ENCODE results near the gene ZFYVE27. TPM values are rescaled to one million over a fixed set of nuclear protein-coding genes. Genes with fewer than 3 reads are reported as not detected.
A peak's percentile ranks its signal among the peaks of the same experiment; 100 is the strongest.

The ZFYVE27 gene
- total RNA-seq, 6 donors from 2014 or later: 20.5 to 51.3 (median 26.4) TPM

DNA sequence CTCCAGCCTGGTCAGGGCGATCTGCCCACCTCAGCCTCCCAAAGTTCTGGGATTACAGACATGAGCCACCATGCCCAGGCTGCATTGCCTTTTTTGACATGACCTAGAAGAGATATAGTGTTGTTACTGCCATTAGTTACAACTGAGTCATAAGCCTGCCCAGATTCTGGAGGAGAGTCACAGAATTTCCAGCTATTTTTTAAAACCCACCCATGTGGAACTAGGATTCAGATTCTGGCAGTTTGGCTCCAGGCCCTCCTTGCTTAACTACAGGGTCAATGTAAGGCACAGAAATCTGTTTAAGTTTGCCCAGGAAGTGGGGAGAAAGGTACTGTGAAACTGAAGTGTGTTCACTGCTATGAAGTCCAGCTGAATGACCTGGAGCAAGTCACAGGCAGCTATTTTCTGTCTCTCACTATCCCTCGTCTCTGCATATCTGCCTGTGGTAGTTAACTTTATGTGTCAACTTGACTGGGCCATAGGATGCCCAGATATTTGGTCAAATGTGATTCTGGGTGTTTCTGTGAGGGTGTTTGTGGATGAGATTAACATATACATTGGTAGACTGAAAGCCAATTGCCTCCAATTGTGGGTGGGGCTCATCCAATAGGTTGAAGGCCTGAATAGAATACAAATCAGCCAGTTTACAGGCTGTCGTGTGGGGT, 31.8 kb upstream of the ZFYVE27 start:
- Histone ChIP-seq H3K27ac (no peak overlapping the region), H3K27me3 (no peaks in the 10 kb centered on the region), H3K36me3 (no peaks in the 10 kb centered on the region), H3K4me1 (peaks cover 4 to 13% (median 8%) of the 10 kb centered on the region in 4 donors), H3K4me3 (no peak overlapping the region), H3K9me3 (no peaks in the 10 kb centered on the region)
- TF ChIP-seq POLR2A (IDR thresholded peaks at IDR 0.05) (no peak), EP300 (IDR thresholded peaks at IDR 0.05) (no peak), POLR2AphosphoS5 (IDR thresholded peaks at IDR 0.05) (no peak)
- TF ChIP-seq, protein P1, sequence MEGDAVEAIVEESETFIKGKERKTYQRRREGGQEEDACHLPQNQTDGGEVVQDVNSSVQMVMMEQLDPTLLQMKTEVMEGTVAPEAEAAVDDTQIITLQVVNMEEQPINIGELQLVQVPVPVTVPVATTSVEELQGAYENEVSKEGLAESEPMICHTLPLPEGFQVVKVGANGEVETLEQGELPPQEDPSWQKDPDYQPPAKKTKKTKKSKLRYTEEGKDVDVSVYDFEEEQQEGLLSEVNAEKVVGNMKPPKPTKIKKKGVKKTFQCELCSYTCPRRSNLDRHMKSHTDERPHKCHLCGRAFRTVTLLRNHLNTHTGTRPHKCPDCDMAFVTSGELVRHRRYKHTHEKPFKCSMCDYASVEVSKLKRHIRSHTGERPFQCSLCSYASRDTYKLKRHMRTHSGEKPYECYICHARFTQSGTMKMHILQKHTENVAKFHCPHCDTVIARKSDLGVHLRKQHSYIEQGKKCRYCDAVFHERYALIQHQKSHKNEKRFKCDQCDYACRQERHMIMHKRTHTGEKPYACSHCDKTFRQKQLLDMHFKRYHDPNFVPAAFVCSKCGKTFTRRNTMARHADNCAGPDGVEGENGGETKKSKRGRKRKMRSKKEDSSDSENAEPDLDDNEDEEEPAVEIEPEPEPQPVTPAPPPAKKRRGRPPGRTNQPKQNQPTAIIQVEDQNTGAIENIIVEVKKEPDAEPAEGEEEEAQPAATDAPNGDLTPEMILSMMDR (IDR thresholded peaks at IDR 0.05): no peak
- 94 to 100% methylated on average over 3 of the region's 3 CpGs for WGBS, 2 donors
- DNase-seq: no peak
- no peak for ATAC-seq (ENCODE audit: low FRiP score in 2 of 2)

DNA sequence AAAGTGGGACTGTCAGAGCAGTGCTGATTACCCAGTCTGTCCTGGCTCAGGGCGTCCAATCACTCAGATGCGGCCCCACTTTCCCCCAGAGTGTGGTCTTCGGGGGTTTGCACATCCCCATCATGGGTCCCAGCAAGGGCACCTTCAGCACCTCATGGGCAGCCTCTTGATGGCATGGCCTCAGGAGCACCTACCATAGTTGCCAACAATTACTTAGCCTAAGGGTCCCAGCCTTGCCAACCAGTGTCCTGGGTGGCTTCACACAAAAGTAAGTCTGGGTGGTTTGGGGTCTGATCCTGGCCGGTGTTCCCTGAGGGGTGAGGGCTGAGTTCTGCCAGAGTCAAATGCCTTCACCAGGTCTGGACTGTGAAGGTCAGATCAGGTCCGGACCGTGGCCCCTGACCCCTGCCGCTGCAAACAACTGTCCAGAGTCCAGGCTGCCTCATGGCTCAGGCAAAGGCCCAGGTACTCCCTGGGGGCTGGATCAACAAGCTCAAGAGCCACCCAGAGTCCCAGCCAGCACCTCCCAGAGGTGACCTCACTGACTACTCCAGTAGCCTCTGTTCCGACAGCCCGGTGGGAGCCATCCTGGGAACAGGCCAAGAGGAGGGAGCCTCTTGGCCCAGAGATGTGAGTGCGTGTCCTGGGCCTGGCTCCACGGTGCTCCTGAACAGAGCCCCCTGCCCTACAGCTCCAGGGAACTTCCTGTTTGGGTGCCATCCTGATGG, 29.6 kb upstream of the ZFYVE27 start:
- H3K4me3 ChIP-seq: no peak overlapping the region
- no peaks in the 10 kb centered on the region for H3K27me3 ChIP-seq
- no peak for ATAC-seq (ENCODE audit: low FRiP score in 2 of 2)
- H3K4me1 ChIP-seq: peaks cover 11 to 15% (median 13%) of the 10 kb centered on the region in 4 donors
- TF ChIP-seq, protein P1 (IDR thresholded peaks at IDR 0.05): no peak
- TF ChIP-seq POLR2AphosphoS5 (IDR thresholded peaks at IDR 0.05): no peak
- TF ChIP-seq POLR2A (IDR thresholded peaks at IDR 0.05): no peak
- no peak for TF ChIP-seq EP300 (IDR thresholded peaks at IDR 0.05)
- H3K27ac ChIP-seq: no peak overlapping the region
- H3K9me3 ChIP-seq: no peaks in the 10 kb centered on the region
- no peaks in the 10 kb centered on the region for H3K36me3 ChIP-seq
- DNase-seq: peak in 1 of 2 donors; percentile 40
- WGBS, 2 donors: 86 to 96% methylated on average over 5 to 9 of the region's 11 CpGs

- Histone ChIP-seq H3K36me3 (no peaks in the 10 kb centered on the region), H3K4me3 (no peak overlapping the region), H3K4me1 (peaks cover 20 to 23% (median 21%) of the 10 kb centered on the region in 4 donors), H3K9me3 (no peaks in the 10 kb centered on the region), H3K27ac (no peak overlapping the region), H3K27me3 (no peaks in the 10 kb centered on the region)
- no peak for TF ChIP-seq POLR2AphosphoS5 (IDR thresholded peaks at IDR 0.05)
- TF ChIP-seq, protein P1 (IDR thresholded peaks at IDR 0.05): no peak
- TF ChIP-seq EP300 (IDR thresholded peaks at IDR 0.05): no peak
- no peak for TF ChIP-seq POLR2A (IDR thresholded peaks at IDR 0.05)
- 88 to 95% methylated on average over 2 of the region's 2 CpGs for WGBS, 2 donors
- DNase-seq (no peak), ATAC-seq (ENCODE audit: low FRiP score in 2 of 2) (no peak)
Observed at GRCh38 chr10:97708167-97708566, 28.8 kb upstream of the ZFYVE27 start.

DNA sequence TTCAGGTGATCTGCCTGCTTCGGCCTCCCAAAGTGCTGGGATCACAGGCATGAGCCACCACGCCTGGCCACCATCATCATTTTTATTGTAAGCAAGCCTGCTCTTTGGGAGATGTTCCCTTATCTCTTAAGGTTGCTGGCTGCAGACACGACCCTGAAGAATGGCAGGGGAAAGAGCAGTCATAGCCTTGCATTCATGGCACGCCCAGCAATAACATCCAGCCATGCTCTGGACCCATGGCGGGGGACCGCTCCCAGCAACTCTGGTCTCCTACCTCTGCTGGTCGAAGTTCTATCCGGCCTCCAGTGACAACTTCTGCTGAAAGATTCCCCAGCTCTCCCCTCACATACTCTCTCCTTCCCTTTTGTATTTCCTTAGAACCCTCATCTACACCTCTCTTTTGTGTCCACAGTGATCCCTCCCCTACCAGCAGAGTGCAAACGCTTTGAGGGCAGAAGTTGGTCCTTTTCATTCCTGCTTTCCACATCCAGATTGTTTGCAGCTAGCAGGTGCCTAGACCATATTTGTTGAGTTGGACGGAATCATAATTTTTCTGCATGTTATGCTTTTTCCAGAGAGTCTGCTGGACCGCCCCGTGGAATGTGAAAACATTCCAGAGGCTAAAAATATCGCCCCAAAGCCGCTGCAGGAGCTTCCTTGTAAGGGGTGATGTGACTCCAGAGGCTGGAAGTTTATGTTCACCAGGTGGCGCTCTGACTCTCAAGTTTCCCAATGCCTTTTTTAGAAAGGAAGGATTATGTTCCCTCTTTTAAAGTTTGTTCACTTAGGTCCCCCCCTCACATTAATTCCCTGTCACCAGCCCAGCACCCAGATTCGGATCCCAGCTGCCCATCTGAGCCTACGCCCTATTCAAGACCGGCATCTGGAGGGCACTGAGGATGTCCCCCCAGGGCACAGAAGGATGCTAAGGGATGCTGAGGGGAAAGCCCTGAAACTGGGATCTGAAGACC, 27.7 kb upstream of the ZFYVE27 start:
- TF ChIP-seq, protein P1 (IDR thresholded peaks at IDR 0.05): peak; percentile 31 to 60 (median 52)
- TF ChIP-seq POLR2AphosphoS5 (IDR thresholded peaks at IDR 0.05): no peak
- TF ChIP-seq EP300 (IDR thresholded peaks at IDR 0.05): no peak
- TF ChIP-seq POLR2A (IDR thresholded peaks at IDR 0.05): no peak
- ATAC-seq (ENCODE audit: low FRiP score in 2 of 2) (peak in 1 of 2 donors; percentile 49), DNase-seq (peak in 1 of 2 donors; percentile 64)
- Histone ChIP-seq H3K4me3 (no peak overlapping the region), H3K9me3 (no peaks in the 10 kb centered on the region), H3K4me1 (peaks cover 23 to 32% (median 25%) of the 10 kb centered on the region in 4 donors), H3K27ac (peak overlapping the region in 1 of 4 donors; percentile 25), H3K36me3 (no peaks in the 10 kb centered on the region), H3K27me3 (no peaks in the 10 kb centered on the region)
- WGBS, 2 donors: 39 to 40% methylated on average over 16 to 18 of the region's 18 CpGs
